Heart right ventricle (tissue), 16 donors: ENCODE measurements around the gene CYP24A1. TPM values are rescaled to one million over a fixed set of nuclear protein-coding genes. Genes with fewer than 3 reads are reported as not detected.
"Not testable (repeated sequence)": the region's sequence is repeated elsewhere in the genome, so short reads cannot be mapped to it uniquely, and the experiment has no call there.

Experiments used
- ATAC-seq, 8 donors: fragments of 200-7000 bp; cut with Tn5 transposase; one replicate each; pipeline ENCODE4 v1.9.1; 2020; ENCODE audit warnings: mild to moderate bottlenecking in 8 of 8, moderate library complexity in 8 of 8, moderate number of reproducible peaks in 1 of 8
- DNase-seq, 2 donors: peaks; one replicate each; pipeline ENCODE4 v3.0.0-alpha.2; 2020
- H3K27ac ChIP-seq, 10 donors: fragments of 200-600 bp; sonication (generic) in 2 of 10; one replicate each; pipeline versions ENCODE4 v1.5.0 to v1.8.0; 2020 to 2022; ENCODE audit warnings: mild to moderate bottlenecking in 3 of 10
- H3K27me3 ChIP-seq, 7 donors: fragments of 200-600 bp; one replicate each; pipeline ENCODE4 v1.8.0; 2021 to 2022; ENCODE audit warnings: mild to moderate bottlenecking in 2 of 7
- H3K36me3 ChIP-seq, 9 donors: fragments of 200-600 bp; sonication (generic) in 1 of 9; one replicate each; pipeline versions ENCODE4 v1.5.0 to v1.8.0; 2020 to 2022; ENCODE audit warnings: mild to moderate bottlenecking in 2 of 9
- H3K4me1 ChIP-seq, 9 donors: fragments of 200-600 bp; sonication (generic) in 1 of 9; one replicate each; pipeline versions ENCODE4 v1.5.0 to v1.8.0; 2020 to 2022; ENCODE audit warnings: mild to moderate bottlenecking in 4 of 9
- H3K4me3 ChIP-seq, 10 donors: fragments of 200-600 bp; sonication (generic) in 2 of 10; one replicate each; pipeline versions ENCODE4 v1.5.0 to v1.8.0; 2020 to 2022; ENCODE audit warnings: mild to moderate bottlenecking in 7 of 10, moderate library complexity in 2 of 10
- H3K9me3 ChIP-seq, 11 donors: fragments of 200-600 bp in 10 of 11; sonication (generic) in 2 of 11; one replicate each; pipeline versions ENCODE4 v1.5.0 to v1.8.0; 2013 to 2022; ENCODE audit warnings: mild to moderate bottlenecking in 2 of 11, control low read depth in 1 of 11, moderate library complexity in 1 of 11
- CTCF ChIP-seq, 9 donors: fragments of 200-600 bp; sonication (generic) in 2 of 9; IDR thresholded peaks; one replicate each; pipeline versions ENCODE4 v1.5.0 to v1.8.0; 2021 to 2022; ENCODE audit warnings: antibody characterized with exemption in 9 of 9, mild to moderate bottlenecking in 5 of 9, moderate library complexity in 1 of 9
- WGBS, 2 donors: extraction: QIAGEN DNeasy Blood & Tissue Kit; methylation state at CpG; one replicate each; pipeline ENCODE4 v1.1.7; 2013; ENCODE audit warnings: inconsistent platforms in 1 of 2; 5-methylcytosine and 5-hydroxymethylcytosine counted together
- intact Hi-C, 10 donors: fragments of 100-400 bp; cut with DNase I; formaldehyde crosslinking; loops; one replicate each; pipeline versions ENCODE4 v1.11.1 to v1.14.2; 2022
- polyA plus RNA-seq, 2 donors: library from polyadenylated mRNA; stranded (reverse); fragments of 200-250 nt; gene quantifications; one replicate each; pipeline ENCODE4 v1.2.3, GENCODE V29; 2013
- total RNA-seq, 10 donors: library from RNA; stranded (reverse); fragmentation: NEBNext Ultra II Directional in 3 of 10; extraction: Animal tissue kit (Norgen Biotek cat#: 25700) in 3 of 10; gene quantifications; one replicate each; pipeline versions ENCODE4 v1.2.1 to v1.2.4, GENCODE V29; 2021 to 2023
- donor health status: Arrhythmogenic right ventricular cardiomyopathy.
- donor health status: ischemic (EF 13 %, LVEDD 7.1; RV severe dilation, severe dysfunction).
- donor health status: healthy with polysubstance abuse.
- donor health status: DM: no; HTN: yes; CAD: no.
- donor health status: DM: no; HTN: no; CAD: no.
- donor health status: ischemic (EF 25% LVEDD 6.9; RV normal size, moderate dysfunction).
- donor health status: ischemic (EF 25% LVEDD 5.7; RV mildly dilated, moderate dysfunction).
- donor health status: healthy.
- donor health status: DM: yes; HTN: yes; CAD: no.
- donor health status: Ischemic cardiomyopathy.
- donor health status: ischemic (EF 35%, LVEDD 5.7; RV mildly dilated, moderate dysfunction).
- donor health status: nonischemic (EF 11% LVEDD 7.7; RV severe dilation, severe dysfunction).
- donor health status: DM: yes; HTN: yes; CAD: no.
- donor health status: PGD.
- donor health status: ischemic (EF 29% LVEDD 5.4; RV normal size, mild dysfunction).
- donor health status: nonischemic (EF 23%, LVEDD 6.1; RV moderate dilation, normal function).

The CYP24A1 gene
- total and polyA plus RNA-seq, 12 donors = not detected

- Histone ChIP-seq H3K27ac (no peak overlapping the region), H3K4me3 (no peak overlapping the region), H3K27me3 (peaks cover 0 to 3% (median 0%) of the 10 kb centered on the region in 7 donors), H3K4me1 (peaks cover 0 to 16% (median 0%) of the 10 kb centered on the region in 9 donors), H3K9me3 (peaks cover 0 to 9% (median 4%) of the 10 kb centered on the region in 11 donors), H3K36me3 (no peaks in the 10 kb centered on the region)
- no peak for DNase-seq
- 77 to 83% methylated on average over 7 of the region's 7 CpGs for WGBS, 2 donors
- no peak for TF ChIP-seq CTCF (IDR thresholded peaks at IDR 0.05)
- intact Hi-C loops = no loop called here
- ATAC-seq = no peak
Measured at GRCh38 chr20:54127855-54128574, 45.8 kb downstream of the CYP24A1 start.

GRCh38 chr20:54126806-54127655 is 46.8 kb downstream of the CYP24A1 start:
- ATAC-seq (no peak), DNase-seq (no peak)
- H3K36me3 ChIP-seq = no peaks in the 10 kb centered on the region
- H3K27ac ChIP-seq = no peak overlapping the region
- no peak overlapping the region for H3K4me3 ChIP-seq
- H3K9me3 ChIP-seq = peaks cover 0 to 9% (median 4%) of the 10 kb centered on the region in 11 donors
- intact Hi-C loops = no loop called here
- WGBS, 2 donors = 65% methylated on average over 3 of the region's 3 CpGs
- peaks cover 0 to 3% (median 0%) of the 10 kb centered on the region in 7 donors for H3K27me3 ChIP-seq
- no peak for TF ChIP-seq CTCF (IDR thresholded peaks at IDR 0.05)
- H3K4me1 ChIP-seq = peaks cover 0 to 7% (median 0%) of the 10 kb centered on the region in 9 donors

- intact Hi-C loops, H3K27me3 ChIP-seq, H3K36me3 ChIP-seq, H3K9me3 ChIP-seq, H3K4me1 ChIP-seq, DNase-seq, H3K4me3 ChIP-seq, H3K27ac ChIP-seq, ATAC-seq: not testable (repeated sequence)
- WGBS, 2 donors = 93 to 96% methylated on average over 12 of the region's 12 CpGs
Measured at GRCh38 chr20:54126328-54126727, 47.5 kb downstream of the CYP24A1 start.

GRCh38 chr20:54123587-54124180 is 50.1 kb downstream of the CYP24A1 start:
- DNase-seq = no peak
- Histone ChIP-seq H3K27me3 (peaks cover 0 to 3% (median 0%) of the 10 kb centered on the region in 7 donors), H3K4me3 (no peak overlapping the region), H3K36me3 (no peaks in the 10 kb centered on the region), H3K4me1 (no peaks in the 10 kb centered on the region), H3K9me3 (no peaks in the 10 kb centered on the region), H3K27ac (no peak overlapping the region)
- intact Hi-C loops = no loop called here
- WGBS, 2 donors = 69 to 75% methylated on average over 11 of the region's 11 CpGs
- peak in 2 of 8 donors; percentile 37 to 44 for ATAC-seq
- no peak for TF ChIP-seq CTCF (IDR thresholded peaks at IDR 0.05)
